Daoy (cell line): Measurements from ENCODE around the gene TEX48. TPM values are rescaled to one million over a fixed set of nuclear protein-coding genes. Genes with fewer than 3 reads are reported as not detected.

Source experiments
- DNase-seq: peaks from one replicate; pipeline ENCODE4 v3.0.0-alpha.2; 2015; ENCODE audit warnings: low read depth
- total RNA-seq: library from RNA; depleted of rRNA; stranded (reverse); fragments of >200 nt; shearing (Covaris generic); gene quantifications from 2 replicates; pipeline ENCODE4 v1.2.3, GENCODE V29; 2014; rRNA removed

Gene TEX48
- total RNA-seq, 1 experiment from 2014 or later = not detected

- peak; percentile 80 for DNase-seq
Observed at GRCh38 chr9:114621975-114622609, 59.9 kb downstream of the TEX48 start.

DNA sequence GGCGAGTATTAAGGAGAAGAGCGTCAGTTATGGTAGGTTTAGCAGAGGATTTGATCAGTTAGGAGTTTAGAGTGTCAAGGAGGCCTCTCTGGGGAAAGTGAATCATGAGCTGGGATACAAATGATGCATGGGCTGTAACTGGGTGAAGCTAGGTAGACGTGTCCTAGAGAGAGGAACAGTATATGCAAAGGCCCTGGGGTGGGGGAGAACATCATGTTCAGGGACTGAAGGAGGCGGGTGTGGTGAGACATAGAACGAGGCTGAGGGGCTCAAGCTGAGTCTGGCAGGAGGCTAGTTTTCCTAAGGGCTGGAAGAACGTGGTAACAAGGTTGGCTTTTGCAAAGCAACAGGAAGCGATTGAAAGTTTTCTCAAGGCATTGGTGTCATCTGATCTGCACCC is 60.4 kb downstream of the TEX48 start:
- DNase-seq = no peak

DNA sequence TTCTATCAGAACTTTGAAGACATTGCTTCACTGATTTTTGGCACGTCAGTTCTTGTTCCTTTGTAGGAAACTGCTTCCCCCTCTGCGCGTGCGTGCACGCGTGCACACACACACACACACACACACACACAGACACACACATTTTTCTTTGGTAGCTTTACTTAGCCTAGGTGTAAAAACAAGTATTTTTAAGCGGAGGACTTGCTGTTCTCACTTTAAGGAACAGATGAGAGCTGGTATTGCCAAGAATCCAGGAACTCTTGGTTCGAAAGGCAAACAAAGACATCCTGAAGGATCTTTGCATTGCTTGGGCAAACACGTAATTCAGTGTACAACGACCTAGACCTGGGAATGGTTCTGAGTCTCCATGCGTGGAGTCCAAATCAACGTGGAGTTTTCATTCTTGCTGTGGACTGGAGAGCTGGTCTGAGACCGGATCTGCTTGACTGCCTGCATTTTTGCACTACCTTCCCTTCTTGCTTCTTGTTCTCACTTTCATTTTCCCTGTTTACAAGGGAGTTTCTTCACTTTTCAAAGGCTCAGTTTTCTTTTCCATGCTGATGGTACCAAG is 62.7 kb downstream of the TEX48 start:
- DNase-seq = no peak

DNA sequence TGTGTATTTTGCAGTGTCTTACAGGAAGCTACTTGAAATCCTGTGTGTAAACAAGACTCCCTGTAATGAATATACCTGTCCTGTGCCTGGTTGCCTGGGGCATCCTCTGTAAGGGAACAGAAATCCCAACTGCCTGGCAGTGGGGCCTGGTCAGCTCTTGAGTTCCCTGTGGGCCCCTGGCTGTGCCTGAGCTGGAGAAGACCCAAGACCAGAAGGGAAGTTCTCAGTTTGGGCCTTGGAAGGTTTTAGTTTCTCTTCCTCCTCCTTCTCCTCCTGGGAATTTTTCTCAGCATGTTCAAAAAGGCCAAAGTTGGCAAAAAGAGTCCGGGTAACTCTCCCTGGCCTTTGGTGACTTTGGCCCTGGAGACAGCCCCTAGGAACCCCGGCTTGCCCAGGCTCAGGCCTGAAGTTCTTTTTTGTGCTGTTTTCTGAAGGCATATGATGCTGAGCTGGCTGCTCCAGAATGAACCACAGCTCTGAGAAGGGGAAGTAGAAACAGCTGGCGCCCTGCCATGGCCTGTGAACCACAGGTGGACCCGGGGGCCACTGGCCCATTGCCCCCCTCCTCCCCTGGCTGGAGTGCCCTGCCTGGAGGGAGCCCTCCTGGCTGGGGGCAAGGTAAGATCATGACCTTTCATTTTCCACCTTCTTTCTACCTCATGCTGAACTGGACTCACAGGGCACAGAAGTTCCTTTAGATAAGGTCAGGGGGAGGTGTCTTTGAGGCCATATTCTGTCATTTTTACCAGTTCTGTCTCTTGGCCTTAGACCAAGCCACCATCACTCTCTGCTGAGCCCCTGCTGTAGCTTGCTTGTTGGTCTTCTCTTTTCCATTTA is 65.1 kb downstream of the TEX48 start:
- DNase-seq = no peak

Other genes starting within 250 kb of the TEX48 start
- 1.3 and 1.6 TPM in 2 replicates for gene WHRN, start 176.7 kb downstream of the TEX48 start, total RNA-seq
- gene ATP6V1G1, start 94.4 kb downstream of the TEX48 start, total RNA-seq = 172 and 207 TPM in 2 replicates
- gene TMEM268, start 70.9 kb downstream of the TEX48 start, total RNA-seq = 5.5 and 7.7 TPM in 2 replicates
- not detected in 2 replicates for gene TEX53, start 24.4 kb downstream of the TEX48 start, total RNA-seq
- gene TNFSF15, start 123.8 kb upstream of the TEX48 start, total RNA-seq = under 0.01 TPM in 1 of 2 replicates, not detected in the other
- gene TNFSF8, start 248.4 kb upstream of the TEX48 start, total RNA-seq = not detected in 2 replicates